Measurements from ENCODE around the gene BAHCC1.

Gene BAHCC1

DNA sequence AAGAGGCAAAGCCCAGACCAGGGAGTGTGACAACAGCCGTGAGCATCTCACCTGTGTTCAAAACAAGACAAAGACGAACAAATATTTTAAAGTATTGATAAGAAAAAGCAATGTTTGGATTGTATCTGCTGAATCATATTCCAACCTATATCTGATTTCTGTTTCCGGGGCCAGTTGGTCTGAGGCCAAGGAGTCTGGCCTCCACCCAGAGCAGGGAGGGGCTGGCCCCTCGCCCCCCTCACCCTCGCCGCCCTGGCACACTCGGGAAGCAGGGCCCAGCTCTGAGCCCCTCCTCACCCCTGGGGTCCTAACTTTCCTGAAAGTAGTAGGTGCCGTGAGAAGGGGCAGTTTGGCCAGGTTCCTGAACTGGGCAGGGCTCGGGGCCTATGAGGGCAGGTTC is 69.3 kb downstream of the BAHCC1 start:
- no peak for DNase-seq

DNA sequence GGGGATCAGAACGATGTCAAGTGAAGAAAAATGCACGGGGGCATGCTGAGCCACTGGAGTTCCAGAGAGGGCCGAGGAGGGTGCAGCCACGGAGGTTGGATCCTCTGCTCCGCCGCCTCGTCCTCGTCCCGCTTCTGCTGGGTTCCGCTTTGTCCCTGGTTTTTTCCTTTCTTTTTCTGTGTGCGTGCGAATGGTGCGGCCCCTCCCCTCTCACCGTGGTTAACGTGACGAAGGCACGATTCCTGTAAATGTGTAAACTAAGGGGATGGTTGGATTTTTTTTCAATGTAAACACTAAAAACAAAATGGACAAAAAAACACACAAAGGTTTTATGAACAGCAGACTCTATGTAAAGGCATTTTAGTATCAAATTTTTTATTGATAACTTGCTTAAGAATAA is 70.7 kb downstream of the BAHCC1 start:
- DNase-seq, result no peak

DNA sequence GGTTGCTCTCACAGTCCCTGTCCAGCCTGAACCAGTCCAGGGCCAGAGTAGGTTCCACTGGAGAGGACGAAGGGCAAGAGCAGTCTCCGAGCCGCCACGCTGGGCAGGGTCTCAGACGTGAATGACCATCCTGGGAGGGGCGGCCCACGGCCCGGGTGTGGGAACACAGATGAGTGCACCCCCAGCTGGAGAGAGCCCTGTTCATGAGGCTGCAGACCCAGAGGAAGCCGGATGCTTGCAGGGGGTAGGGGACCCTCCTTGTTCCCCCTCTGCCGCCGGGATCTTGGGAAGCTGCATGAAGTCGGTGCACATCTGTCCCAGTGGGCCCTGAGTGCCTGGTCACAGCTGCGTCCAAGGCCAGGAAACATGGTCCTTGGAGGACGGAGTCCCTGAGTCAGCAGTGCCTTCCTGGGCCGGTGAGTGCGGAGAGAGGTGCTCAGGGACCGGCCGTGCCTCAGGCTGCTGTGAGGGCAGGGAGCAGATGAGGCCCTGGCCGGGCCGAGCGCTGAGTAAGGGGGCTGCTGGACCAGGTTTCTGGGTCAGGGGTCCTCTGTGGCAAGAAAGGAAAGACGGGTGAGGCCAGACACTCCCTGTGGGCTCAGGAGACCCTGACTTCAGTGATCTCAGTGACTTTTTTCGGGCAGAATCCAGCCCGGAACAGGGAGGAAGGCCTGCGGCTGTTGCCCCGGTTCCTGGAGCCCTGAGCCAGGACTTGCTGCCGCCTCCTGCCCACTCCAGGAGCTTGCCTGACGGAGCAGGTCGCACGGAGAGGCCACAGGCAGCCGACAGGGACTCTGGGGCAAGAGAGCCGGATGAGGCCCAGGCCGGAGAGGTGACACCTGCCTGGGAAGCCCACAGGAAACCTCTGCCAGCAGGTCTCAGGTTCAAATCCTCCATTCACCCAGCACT is 71.6 kb downstream of the BAHCC1 start:
- no peak for DNase-seq

DNA sequence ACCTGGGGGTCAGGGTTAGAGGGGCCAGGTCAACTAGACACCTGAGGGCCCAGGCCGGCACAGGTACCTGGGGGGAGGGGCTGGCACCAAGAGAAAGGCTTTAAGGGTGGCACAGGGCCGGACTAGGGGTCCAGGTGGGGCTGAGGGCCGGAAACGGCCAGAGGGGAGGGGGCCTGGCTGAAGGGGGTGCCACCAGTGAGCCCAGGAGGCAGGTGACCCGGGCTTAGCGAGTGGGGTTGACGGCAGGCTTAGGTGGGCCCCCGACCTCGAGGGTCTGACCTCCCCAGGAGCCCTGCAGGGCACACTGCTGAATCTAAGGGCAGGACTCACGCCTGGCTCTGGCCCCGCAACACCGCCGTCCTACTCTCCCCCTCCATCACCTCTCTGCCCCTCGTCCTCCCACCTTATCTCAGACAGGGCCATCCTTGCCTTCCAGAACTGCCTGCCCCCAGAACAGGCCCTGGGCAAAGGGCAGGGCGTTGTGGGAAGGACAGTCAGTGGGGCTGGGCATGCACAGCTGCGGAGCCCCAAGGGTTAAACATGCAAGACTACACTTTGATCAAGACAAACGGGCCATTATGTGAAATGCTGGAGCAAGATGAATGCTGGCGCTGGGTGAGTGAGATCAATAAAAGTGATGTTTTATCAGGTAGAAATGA is 73.0 kb downstream of the BAHCC1 start:
- DNase-seq, result no peak

DNA sequence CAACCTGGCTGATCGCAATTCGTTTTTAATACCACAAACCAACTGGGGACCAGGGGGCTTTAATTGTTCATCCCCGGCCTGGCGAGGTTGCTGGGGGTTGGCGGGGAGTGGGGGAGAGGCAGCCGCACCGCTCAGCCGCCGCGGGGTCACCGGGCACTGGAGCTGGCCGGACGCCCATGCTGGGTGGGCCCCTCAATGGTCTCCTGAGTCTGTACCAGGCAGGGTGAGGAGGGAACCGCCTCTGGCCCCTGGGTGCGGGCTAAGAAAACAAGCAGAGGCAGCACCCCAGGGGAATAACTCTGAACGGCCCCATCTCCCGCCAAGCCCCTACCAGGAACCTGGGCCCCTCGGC is 73.5 kb downstream of the BAHCC1 start:
- DNase-seq, result no peak

DNA sequence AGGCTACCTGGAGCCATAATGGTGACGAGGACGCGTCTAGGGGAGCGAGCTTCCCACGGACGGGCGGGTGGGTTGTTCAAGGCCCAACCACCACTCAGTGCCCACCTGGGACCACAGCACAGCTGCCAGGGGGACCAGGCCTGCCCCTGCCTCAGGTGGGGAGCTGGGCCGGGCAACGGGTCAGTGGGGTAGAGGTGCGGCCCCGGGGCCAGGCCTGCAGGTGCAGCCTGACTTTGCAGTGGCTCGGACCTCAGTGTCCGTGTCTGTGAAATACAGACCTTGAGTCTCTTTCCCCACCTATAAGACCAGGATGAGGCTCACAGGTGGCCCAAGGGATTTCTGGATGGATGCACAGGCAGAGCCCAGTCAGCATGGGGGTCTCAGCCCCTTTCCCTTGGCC is 74.0 kb downstream of the BAHCC1 start:
- no peak for DNase-seq

DNA sequence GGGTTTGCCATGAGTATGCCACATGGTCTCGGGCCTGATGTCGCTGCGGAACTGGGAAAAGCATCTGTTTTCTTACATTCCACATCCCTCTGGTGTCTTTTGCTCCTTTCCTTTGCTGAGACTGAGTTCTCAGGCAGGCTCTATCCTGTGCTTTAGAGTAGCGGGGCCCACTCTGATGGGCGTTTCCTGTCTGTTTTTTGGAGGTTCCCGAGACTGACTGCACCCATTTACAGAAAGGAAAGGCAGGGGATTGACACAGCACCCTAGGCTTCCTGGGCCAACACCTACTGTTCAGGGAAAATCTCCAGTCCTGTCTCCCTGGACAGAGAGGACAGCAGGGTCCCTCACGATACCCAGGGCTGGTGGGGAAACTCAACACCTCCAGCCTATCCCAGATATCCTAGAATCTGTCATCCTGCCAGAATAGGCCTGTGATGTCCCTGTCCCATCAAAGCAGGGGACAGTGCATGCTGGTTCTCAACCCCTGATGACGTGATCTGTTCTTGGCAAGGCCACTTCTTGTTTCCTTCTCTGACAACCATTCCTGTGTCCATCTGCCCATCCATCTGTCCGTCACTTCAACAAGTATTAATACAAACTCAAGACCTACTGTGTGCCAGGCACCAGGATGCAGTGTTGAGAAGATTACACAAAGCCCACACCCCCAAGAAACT is 75.2 kb downstream of the BAHCC1 start:
- DNase-seq, result no peak

DNA sequence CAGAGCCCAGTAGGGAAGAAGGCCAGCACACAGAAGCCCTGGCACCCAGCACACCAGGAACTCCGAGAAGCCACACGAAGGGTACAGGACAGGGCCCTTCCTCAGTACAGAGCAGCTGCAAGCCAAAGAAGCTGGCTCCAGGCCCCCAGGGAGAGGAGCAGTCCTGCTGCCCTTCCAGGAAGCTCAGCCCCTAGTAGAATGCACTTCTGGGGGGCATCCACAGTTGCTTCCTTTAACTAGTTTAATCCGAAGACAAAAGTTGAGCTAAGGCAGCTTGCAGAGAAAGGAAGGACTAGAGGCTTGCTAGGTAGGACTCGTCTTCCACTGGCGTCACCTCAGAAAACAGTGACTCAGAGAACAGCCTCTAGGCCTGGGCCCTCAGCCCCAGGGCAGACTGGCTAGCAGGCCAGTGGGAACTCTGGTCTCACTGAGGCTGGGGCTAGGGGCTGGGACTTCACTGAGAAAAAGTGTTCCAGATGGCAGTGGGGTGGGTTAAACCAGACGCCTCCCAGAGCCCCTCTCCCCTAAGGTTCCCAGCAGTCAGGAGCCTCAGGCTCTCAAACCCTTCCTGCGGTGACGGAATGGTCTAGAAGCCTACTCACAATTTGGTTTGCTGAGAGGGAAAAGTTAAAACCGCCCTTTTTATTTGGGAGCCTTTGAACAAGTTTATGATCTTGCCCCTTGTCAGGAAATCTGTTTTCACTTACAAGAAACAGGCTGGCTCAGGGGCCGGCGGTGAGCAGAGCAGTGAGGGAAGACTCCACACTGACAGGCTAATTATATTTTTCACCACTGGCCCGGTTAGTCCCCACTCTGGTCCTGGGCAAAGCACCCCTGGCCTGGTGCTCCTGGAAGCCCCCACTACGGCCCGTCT is 75.9 kb downstream of the BAHCC1 start:
- no peak for DNase-seq

DNA sequence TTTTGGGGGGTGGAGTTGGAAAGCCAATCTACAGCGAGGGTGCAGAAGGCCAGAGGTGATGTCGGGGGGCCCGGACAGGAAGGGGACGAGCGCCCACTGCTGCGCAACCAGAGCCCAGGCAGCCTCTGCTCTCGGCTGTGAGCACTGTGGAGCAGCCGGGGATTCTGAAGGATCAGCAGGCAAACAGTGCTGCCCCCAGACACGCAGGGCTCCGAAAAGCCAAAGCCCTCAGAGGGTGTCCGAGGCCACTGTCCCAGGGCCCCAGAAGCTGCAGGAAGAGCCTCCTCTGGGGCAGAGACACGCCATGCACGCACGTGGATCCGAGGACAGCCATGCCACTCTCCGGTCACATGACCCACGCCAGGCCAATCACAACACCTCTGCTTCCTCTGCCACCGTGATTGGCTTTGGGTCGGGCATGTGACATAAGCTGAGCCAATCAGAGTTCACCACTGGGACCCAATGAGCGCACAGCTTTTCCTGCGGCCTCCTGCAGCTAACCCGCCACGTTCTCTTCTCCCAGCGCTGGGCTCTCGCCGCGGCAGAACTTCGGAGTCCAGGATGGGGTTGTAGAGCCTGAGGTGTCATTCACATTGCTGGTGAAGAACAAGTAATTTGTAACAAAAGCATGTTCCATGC is 76.7 kb downstream of the BAHCC1 start:
- peak; percentile 93 for DNase-seq

DNA sequence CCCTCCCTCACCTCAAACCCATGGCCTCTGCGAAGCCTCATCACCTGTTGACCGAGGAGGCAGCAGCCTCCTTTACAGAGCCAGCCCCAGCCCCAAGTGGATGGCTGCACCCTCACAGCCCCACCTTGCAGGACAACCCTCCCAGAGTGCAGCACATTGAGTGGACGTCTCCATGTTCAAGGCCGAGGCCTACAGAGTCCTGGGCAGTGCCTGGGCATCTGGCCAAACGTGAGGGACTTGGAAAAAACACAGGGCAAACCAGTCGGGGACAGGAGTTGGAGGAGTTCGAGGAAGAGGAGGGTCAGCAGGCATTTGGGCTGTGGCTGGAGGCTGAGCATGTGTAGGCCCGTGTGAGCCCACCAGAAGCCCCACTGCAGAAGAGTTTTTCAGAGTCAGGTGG is 77.8 kb downstream of the BAHCC1 start:
- no peak for DNase-seq

DNA sequence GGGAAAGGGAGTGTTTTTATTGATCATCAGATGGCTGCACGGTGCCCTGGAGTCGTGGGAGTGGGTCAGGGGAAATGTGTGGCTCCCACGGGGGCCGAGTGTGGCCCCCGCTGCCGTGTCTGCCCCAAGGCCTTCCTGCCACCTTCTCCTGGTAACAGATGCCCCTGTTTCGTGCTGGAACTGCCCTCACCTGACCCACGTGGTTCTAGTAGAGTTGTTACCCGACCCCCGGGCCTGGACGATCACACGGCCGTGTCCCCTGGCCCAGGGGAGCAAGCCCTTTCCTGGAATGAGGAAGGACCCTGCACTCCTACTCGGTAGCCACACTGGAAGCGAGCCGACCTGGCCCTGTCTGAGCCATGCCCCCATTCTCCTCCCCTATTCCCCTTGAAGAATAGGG is 79.7 kb downstream of the BAHCC1 start:
- no peak for DNase-seq

DNA sequence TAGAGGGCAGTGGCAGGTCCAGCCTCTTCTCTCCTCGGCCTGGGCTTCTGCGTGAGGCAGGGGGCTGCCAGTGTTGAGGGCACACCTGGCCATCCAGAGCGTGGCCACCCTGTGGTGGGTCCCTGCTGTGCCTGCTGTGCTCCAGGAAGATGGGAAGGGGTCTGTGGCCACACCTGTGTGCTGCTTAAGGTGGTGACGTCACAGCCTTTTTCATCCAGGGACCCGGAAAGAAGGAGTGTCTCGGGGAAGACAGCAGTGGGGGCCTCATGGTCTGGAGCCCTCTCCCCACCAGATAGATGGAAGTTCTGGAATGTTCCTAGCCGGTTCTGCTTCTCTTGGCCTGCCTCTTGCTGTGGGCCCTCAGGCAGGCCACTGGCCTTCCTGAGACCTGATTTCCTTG is 80.8 kb downstream of the BAHCC1 start:
- no peak for DNase-seq

DNA sequence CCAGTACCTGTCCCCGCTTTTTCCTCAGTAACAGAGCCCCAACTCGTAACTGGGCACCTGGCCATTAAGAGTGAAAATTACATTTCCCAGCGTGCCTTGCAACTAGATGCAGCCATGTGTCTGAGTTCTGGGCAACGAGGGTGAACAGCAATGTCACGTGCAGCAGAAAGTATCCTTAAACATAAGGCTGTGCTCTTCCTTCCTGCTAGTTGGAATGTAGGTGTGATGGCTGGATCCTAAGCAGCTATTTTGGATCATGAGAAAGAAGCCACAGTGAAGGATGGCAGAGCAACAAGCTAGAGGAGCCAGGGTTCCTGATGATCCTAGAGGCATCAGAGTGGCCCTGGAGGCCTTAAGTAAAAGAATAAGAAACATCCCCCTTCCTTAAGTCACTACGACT is 81.4 kb downstream of the BAHCC1 start:
- DNase-seq, result no peak

DNA sequence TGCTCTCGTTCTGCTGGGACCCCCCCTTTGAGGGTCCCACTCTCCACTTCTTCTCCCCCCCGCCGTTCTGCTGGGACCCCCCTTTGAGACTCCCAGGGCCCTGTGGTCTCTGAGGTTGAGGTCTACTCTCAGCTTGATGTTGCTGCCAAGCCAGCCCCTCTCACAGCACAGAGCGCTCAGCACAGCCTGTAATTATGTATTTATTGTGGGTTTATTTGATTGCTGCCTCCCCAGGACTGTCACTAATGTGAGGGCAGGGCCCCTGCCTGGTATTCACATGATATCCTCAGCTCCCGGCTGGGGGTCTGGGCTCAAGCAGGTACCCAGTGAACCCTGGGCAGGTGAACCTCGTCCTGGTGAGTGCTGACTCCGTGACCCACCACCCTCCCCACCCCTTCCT is 81.9 kb downstream of the BAHCC1 start:
- no peak for DNase-seq

DNA sequence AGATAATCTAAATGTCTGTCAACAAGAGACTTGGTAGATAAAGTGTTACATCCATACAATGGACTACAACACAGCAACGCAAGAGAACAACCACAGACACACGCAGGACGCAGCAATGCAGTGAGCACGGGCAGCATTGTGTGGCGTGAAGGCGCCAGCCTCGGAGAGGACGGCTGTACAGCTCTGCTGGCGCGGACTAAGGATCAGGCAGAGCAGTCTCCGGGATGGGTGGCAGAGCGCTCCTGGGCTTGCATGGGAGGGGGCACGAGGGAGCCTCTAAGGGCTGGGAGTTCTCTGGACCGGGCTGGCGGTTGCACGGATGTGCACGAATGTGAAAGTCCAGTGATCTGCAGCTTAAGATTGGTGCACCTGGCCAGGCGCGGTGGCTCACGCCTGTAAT is 82.9 kb downstream of the BAHCC1 start:
- DNase-seq, result no peak

DNA sequence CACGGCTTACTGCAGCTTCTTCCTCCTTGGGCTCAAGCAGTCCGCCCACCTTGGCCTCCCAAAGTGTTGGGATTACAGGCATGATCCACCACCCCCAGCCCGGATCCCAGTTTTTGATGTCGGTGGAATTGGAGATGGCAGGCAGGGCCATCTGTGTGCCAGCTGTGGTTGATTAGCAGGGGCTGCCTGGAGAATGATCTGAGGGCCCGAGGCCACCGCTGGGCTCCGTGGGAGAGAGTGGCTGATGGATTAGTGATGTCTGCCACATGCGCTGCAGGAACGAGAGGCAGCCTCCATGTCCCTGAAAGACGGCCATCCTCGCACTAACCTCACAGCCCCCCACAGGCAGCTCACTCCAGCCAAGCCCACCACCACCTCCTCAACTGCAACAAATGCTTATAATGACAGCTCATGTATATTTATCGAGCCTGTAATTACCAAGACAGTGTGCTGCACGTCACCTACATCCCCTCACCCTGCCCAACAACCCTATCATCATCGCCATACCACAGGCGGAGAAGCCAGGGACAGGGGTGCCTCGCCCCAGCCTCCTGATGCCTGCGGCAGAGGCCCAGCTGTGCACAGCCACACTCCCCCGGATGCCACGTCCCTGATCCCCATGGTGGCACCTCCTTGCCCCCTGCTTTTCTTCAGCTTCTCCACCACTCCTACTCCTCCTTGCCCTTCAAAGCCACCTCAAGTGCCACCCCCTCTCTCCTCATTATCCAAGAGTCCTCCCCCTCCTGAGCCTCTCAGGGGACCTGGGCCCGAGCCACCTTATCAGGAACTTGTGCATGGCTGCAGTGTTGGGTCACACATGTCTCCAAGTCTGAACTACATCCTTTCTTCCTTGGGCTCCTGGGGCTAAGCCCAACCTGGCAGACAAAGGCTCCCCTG is 84.2 kb downstream of the BAHCC1 start:
- no peak for DNase-seq

DNA sequence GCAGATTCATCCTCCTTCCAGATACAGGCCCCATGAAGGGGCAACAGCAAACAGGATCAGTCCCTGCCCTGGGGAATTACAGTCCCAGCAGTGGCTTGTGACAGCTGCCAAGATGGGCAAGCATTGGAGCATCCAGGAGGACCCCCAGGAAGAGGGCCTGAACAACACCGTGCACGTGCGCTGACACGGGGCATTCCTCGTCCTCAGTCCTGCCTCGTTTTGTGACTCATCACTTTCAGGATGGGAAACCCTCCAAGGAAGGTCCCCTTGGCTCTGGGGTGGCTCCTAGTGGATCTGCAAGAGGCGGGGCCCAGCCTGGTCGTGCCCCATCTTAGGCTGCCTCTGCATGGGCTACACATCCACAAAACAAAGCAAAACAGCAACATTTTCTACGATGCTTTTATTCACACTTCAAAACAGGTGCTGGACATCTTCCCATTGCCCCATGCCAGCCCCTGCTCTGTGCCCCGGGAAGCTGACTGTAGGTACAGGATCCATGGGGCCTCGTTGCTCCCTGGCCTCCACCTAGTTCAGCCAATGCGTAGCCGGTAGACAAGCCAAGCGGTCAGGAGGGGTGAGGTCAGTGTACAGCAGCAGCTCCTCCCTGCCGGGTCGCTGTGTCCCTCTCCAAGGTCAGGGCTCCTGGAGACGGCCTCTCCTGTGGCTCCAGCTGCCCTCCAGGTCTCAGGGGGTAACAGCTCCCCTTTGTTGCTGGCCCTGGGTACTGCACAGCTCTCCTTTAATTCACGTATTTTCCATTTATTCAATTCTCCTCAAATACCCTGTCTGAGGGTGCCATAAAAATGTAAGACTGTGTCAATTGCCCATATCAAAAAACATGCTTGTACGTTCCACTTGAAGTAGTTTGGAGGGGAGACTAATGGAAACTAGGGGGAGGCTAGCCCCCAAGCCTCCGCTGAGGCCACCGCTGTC is 85.1 kb downstream of the BAHCC1 start:
- peak; percentile 68 for DNase-seq

DNA sequence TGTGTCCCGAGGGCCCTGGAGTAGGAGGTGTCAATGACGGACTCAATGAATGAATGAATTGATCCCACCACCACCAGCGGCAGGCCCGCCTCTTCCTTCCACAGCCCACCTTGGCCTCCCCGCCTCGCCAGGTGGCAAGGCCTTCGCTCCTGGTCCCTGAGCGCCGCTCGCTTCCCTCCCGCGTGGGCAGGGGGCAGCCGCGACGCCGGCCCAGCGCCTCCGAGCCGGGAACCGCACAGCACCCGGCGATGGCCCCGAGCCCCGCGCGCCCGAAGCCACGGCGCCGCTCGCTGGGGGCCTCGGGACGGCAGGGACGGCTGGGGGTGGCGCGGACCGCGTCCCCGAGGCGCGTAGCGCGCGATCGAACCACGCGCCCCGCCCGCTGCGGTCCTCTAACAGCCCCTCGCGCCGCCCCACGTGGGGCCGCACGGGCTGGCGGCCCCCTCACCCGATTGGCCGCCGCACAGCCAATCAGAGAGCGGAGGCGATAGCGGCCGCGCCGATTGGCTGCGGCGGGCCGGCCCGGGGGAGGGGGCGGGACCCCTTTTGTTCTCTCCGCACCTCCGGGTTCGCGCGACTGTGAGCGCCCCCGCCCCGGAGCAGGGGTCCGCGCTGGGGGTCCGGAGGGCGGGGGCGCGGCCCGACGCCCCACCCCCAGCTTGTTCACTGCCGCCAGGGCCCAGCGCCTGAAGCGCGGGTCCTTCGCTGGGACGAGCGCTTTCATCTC is 86.0 kb downstream of the BAHCC1 start:
- no peak for DNase-seq

DNA sequence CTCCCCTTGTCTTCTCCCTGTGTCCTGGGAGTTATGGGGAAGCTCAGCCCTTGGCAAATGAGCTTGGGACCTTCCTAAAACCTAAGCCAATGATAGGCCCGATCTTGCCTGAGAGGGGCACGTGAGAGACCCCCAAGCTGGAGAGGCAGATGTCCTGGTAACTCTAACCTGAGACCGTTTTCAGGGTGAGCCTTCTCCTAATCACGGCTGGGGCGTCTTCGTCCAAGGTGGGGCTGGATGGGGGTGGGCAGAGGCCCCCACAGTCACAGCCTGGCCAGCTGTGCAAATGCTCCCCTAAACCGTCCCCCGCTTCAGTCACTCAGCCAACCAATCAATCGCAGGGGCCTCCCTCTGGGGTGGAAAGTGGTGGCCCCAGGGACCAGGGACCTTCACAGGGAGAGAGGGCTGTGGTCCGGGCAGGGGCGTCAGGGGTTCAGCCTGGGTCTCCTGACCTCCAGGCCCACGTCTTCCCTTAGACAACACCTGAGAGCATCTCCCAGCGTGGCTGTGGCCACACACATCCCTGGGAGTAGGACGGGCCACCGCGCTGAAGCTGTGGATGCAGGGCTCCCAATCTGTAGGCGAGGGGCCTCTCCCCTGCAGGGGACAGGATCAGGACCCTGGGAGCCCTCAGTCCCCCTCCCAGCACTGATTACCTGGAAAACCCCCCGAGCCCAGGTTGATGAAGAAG is 86.7 kb downstream of the BAHCC1 start:
- DNase-seq, result no peak

Data from T1000 (cell line).